ENCODE data around the gene AOPEP. TPM values are rescaled to one million over a fixed set of nuclear protein-coding genes. Genes with fewer than 3 reads are reported as not detected.

Gene AOPEP
- polyA plus RNA-seq, 1 experiment = 40.0 TPM

- no peak overlapping the region for H3K4me3 ChIP-seq (ENCODE audit: low read depth, low read length)
- POLR2A ChIA-PET = no interaction called here
- CTCF ChIA-PET = no interaction called here
- H3K9me3 ChIP-seq (ENCODE audit: control insufficient read depth, insufficient read depth, low read length) = no peaks in the 10 kb centered on the region; the same call in 1 of the 2 replicates
- no peak for DNase-seq (ENCODE audit: low read depth, low spot score)
- TF ChIP-seq, protein P1, sequence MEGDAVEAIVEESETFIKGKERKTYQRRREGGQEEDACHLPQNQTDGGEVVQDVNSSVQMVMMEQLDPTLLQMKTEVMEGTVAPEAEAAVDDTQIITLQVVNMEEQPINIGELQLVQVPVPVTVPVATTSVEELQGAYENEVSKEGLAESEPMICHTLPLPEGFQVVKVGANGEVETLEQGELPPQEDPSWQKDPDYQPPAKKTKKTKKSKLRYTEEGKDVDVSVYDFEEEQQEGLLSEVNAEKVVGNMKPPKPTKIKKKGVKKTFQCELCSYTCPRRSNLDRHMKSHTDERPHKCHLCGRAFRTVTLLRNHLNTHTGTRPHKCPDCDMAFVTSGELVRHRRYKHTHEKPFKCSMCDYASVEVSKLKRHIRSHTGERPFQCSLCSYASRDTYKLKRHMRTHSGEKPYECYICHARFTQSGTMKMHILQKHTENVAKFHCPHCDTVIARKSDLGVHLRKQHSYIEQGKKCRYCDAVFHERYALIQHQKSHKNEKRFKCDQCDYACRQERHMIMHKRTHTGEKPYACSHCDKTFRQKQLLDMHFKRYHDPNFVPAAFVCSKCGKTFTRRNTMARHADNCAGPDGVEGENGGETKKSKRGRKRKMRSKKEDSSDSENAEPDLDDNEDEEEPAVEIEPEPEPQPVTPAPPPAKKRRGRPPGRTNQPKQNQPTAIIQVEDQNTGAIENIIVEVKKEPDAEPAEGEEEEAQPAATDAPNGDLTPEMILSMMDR (IDR thresholded peaks at IDR 0.05; ENCODE audit: low read depth, low read length) = no peak
- no peak overlapping the region for H3K27ac ChIP-seq (ENCODE audit: low read depth, low read length)
- H3K27me3 ChIP-seq (ENCODE audit: control insufficient read depth, insufficient read depth, low read length) = no peaks in the 10 kb centered on the region
These were observed 202.3 kb downstream of the AOPEP start for GRCh38 chr9:94928691-94929368.

GRCh38 chr9:94929369-94929756 lies 202.9 kb downstream of the AOPEP start:
- DNase-seq (ENCODE audit: low read depth, low spot score) = no peak
- Histone ChIP-seq H3K27ac (ENCODE audit: low read depth, low read length) (no peak overlapping the region), H3K9me3 (ENCODE audit: control insufficient read depth, insufficient read depth, low read length) (no peaks in the 10 kb centered on the region; the same call in 1 of the 2 replicates), H3K27me3 (ENCODE audit: control insufficient read depth, insufficient read depth, low read length) (no peaks in the 10 kb centered on the region), H3K4me3 (ENCODE audit: low read depth, low read length) (no peak overlapping the region)
- CTCF ChIA-PET = no interaction called here
- TF ChIP-seq, protein P1 (IDR thresholded peaks at IDR 0.05; ENCODE audit: low read depth, low read length) = no peak
- POLR2A ChIA-PET = no interaction called here

DNA sequence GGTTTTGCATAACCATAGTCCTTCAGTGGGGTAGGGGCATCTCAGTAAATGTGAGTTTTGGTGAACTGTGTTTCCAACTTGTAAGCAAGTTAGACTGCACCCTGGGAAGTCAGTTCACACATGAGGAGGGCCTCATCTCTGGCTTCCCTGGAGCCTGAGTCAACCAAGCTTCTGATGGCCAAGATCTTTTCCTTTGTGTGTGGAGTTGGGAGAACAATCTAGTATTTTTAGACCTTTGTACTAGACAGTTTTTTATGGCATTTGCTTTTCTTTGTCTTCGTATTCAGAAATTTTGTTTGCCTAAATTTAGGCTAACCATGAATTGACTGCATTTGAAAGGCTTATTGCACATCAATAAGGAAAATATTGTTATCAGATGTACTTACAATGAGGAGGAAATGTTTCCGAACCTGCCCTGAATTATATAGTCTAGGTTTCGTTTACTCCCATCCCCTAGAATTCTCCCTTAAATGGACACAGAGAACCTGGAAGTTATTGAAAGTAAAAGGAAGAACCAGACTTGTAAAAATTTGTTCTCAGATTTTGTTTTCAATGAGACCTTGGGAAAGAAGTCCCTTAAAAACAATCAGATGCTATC lies 204.6 kb downstream of the AOPEP start:
- Histone ChIP-seq H3K27ac (ENCODE audit: low read depth, low read length) (no peak overlapping the region), H3K27me3 (ENCODE audit: control insufficient read depth, insufficient read depth, low read length) (no peaks in the 10 kb centered on the region), H3K9me3 (ENCODE audit: control insufficient read depth, insufficient read depth, low read length) (no peaks in the 10 kb centered on the region; the same call in 1 of the 2 replicates), H3K4me3 (ENCODE audit: low read depth, low read length) (no peak overlapping the region)
- ChIA-PET CTCF (no interaction called here), POLR2A (no interaction called here)
- no peak for DNase-seq (ENCODE audit: low read depth, low spot score)
- TF ChIP-seq, protein P1 (IDR thresholded peaks at IDR 0.05; ENCODE audit: low read depth, low read length) = no peak

GRCh38 chr9:94931740-94932139 lies 205.2 kb downstream of the AOPEP start:
- Histone ChIP-seq H3K4me3 (ENCODE audit: low read depth, low read length) (no peak overlapping the region), H3K27ac (ENCODE audit: low read depth, low read length) (no peak overlapping the region), H3K27me3 (ENCODE audit: control insufficient read depth, insufficient read depth, low read length) (no peaks in the 10 kb centered on the region), H3K9me3 (ENCODE audit: control insufficient read depth, insufficient read depth, low read length) (no peaks in the 10 kb centered on the region; the same call in 1 of the 2 replicates)
- ChIA-PET CTCF (no interaction called here), POLR2A (interaction anchor here (1.6 kb wide), 1 partner anchor 9 kb away, joined by 3 read pairs; no protein-coding TSS in a partner anchor)
- TF ChIP-seq, protein P1 (IDR thresholded peaks at IDR 0.05; ENCODE audit: low read depth, low read length) = no peak
- DNase-seq (ENCODE audit: low read depth, low spot score) = no peak
